KOPT-K1 (cell line): ENCODE data around the gene NDUFA7.
"Not testable (repeated sequence)": the region's sequence is repeated elsewhere in the genome, so short reads cannot be mapped to it uniquely, and the experiment has no call there.

Experiments
- H3K27ac ChIP-seq: fragments of 200-600 bp; sonication (generic); 2 replicates; pipeline ENCODE4 v1.5.1; 2016; ENCODE audit warnings: antibody characterized with exemption, mild to moderate bottlenecking, low read depth, low read length; ENCODE audit not compliant: poor library complexity, severe bottlenecking
- H3K36me3 ChIP-seq: fragments of 200-600 bp; sonication (generic); 2 replicates; pipeline ENCODE4 v1.5.1; 2017; ENCODE audit warnings: antibody characterized with exemption, mild to moderate bottlenecking, low read length, moderate library complexity; ENCODE audit not compliant: insufficient read depth
- H3K9me3 ChIP-seq: fragments of 200-600 bp; sonication (generic); 2 replicates; pipeline ENCODE4 v1.5.1; 2017; ENCODE audit warnings: antibody characterized with exemption, low read length, mild to moderate bottlenecking; ENCODE audit not compliant: insufficient read depth, poor library complexity, severe bottlenecking

The NDUFA7 gene

DNA sequence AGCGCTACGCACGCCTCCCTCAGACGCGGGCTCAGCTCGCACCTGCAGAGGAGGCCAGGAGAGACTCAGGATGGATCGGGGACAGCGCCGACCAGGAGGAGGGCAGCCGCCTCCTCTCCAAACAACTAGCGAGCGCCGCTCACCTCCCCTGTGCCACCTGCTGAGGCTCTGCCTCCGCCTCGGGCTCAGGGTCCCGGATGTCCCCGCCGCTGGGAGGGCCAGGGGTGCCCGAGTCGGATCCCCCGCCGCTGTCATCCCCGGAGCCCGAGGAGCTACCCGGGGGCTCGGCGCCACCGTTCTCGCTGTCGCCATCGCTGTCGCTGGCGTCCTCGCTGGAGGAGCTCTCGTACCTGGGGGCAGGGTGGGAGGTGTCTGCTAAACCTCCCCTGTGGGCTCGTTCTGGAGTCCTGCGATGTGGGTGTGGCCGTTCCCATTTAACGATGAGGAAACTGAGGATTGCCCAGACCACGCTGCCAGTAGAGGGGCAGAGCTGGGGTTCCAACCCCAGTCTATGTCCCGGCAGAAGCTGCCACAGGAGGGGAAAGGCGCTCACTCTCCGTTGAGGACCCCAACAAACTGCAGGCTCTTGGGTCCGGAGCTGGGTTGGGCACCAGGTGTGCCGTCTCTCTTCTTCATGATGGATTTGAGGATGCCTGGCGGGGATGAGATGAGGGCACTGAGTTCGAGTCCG, 12.7 kb upstream of the NDUFA7 start:
- H3K36me3 ChIP-seq = no peaks in the 10 kb centered on the region
- H3K9me3 ChIP-seq = no peaks in the 10 kb centered on the region
- no peak overlapping the region for H3K27ac ChIP-seq

DNA sequence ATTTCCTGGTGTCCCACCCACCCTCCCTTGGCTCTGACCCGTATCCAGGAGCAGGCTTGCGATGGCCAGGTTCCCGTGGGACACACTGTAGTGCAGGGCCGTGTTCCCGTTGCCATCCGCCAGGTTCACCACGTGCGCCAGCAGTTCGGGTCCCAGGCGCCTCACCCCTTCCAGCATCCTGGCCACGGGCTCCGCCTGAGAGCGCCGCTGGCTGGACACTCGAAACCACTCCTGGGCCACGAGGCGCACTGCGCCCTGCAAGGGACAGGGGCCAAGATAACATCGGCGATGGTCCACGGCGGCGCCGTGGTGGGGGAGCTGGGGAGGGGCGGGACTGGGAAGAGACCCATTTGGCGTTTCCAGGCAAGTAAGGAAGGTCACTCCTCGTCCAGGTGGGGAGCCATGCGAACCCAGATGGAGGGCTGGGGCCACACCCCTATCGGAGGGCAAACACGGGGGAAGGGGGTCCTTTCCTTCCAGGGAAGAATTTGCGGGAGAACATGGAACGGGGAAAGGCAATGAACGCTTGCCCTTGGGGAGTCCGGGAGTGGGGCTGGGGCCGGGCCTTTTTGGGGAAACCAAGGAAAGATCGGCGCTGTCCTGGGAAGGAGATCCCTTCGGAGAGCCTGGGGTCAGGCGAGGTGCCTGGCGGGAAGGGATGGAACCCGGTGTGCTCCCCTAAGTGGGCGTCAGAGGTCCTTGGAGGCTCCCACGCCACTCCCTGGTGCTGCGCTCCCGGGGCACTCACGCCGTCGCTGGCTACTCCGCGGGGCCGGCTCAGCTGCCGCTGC, 12.0 kb upstream of the NDUFA7 start:
- Histone ChIP-seq H3K36me3 (no peaks in the 10 kb centered on the region), H3K27ac (no peak overlapping the region), H3K9me3 (no peaks in the 10 kb centered on the region)

DNA sequence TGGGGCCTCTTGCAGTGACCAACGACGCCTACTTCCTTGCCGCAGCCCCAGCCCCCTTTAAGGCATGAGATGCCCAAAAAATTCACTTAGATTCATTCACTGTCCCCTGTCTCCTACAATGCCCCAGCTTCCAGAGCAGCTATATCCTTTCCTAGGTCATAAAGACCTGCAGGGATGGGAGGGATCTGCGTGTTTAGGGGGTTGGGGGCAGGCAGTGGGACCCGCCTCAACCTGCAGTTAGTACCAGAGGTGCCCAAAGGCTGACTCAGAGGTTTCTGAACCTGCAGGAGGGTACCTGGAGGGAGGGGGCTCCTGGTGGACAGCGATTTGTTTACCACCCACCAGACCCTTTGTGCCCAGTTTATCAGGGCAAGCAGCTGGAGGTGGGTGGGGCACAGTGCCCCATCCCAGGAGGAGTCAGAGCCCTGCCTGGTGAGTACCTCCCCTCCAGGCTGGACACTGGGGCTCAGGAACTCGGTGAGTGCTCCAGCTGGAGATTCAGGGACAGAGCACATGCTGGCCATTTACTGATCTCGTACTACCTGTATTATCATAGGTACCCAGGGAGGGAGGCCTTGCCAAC, 10.2 kb upstream of the NDUFA7 start:
- no peak overlapping the region for H3K27ac ChIP-seq
- H3K36me3 ChIP-seq = no peaks in the 10 kb centered on the region
- no peaks in the 10 kb centered on the region for H3K9me3 ChIP-seq

DNA sequence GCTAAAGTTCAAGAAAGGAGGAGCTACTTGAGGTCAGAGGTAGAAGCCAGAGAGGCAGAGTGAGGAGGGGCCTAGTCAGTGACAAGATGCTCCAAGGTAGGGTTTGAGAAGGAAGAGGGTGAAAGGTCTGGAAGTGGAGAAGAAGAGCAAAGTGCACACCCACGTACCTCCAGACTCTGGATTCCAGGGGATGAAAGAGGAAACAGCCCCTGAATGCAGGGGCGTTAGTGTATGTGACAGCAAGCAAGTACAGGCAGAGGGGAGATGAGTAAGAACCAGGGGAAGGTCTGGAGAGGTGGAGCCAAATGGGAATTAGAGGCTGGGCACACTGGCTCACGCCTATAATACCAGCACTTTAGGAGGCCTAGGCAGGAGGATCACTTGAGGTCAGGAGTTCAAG, 8.8 kb upstream of the NDUFA7 start:
- H3K36me3 ChIP-seq = no peaks in the 10 kb centered on the region
- no peaks in the 10 kb centered on the region for H3K9me3 ChIP-seq
- H3K27ac ChIP-seq = no peak overlapping the region

DNA sequence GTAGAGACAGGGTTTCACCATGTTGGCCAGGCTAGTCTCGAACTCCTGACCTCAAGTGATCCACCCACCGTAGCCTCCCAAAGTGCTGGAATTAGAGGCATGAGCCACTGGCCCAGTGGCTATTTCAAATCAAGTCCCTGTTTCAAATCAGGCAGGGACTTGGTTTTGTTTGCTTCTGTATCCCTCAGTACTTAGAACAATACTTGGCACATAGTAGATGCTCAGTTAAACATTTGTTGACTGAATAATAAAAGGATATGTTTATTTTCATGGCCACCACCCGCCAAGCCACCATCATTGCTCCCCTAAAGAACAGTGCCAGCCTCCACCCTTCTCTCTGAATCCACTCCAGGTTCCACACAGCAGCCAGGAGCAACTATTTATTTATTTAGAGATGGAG, 4.3 kb upstream of the NDUFA7 start:
- Histone ChIP-seq H3K9me3 (no peaks in the 10 kb centered on the region), H3K36me3 (peaks cover 31% of the 10 kb centered on the region), H3K27ac (no peak overlapping the region)

DNA sequence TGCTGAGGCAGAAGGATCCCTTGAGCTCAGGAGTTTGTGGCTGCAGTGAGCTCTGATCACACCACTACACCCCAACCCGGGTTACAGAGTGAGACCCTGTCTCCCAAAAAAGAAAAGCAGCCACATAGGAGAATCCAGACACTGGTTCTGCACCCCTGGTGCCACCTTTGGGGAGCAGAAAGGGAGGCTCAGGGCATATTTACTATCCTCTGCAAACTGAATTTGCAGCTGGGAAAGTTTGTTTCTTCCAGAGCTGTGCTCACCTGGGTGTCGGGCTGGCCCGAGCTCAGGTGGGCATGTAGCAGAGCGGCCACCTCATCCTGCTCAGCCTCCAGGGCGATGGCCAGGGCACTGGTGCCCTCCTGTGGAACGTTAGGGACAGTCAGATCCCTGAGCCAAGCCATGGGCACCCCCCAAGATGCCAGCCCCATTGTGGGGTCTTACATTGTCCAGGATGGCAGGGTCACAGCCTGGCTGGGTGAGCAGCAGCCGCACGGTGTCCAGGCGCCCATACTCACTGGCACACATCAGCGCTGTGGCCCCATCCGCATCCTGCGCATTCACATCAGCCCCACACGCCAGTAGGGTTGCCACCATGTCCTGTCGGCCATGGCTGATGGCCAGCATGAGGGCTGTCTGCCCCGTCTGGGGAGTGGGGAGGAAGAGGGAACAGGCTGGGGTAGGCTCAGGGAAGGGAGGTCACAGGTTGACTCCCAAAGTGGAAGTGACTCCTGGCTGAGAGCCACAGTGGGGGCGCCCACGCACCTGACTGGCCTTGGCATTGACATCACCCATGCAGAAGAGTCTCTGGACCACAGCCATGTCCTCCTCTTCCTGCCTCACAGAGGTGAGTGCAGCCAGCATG, 3.2 kb upstream of the NDUFA7 start:
- no peaks in the 10 kb centered on the region for H3K9me3 ChIP-seq
- H3K36me3 ChIP-seq = peaks cover 31% of the 10 kb centered on the region
- no peak overlapping the region for H3K27ac ChIP-seq

DNA sequence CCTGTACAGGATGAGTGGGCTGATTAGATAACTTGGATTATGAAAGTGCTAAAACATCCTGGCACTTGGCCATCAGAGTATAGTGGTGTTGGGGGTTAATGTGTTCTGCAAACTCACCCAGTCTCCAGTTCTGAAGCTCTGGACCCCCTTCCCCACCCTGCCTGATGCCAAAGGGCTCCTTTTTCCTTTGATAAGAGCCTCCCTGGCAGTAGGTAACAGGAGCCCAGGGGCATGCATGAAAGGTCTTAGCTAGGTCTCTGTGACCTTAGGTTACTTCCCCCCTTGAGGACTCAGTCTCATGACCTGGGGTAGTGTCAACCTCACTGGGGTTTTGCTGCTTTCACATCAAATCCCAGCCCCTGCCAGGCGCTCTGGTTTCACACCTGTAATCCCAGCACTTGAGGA, 2.6 kb upstream of the NDUFA7 start:
- Histone ChIP-seq H3K36me3 (peaks cover 31% of the 10 kb centered on the region), H3K27ac (no peak overlapping the region), H3K9me3 (no peaks in the 10 kb centered on the region)

DNA sequence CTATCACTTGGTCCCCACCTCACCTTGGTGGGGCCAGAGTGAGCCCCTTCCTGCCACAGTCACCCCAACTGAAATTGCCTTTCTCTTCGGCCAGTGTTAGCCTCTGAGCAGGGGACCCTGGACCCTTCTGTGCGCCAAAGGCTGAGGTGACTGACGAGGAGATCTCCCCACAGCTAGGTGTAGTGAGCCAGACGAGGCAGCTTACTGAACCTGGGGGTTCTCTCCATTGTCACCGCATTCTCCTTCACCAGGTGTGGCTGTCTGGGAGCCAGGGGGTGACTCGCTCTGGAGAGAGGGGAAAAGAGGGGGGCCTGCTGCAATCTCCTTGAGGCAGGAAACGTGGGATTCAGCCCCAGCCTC, 1.4 kb upstream of the NDUFA7 start:
- Histone ChIP-seq H3K27ac (peak overlapping the region; percentile 94), H3K36me3 (peaks cover 31% of the 10 kb centered on the region), H3K9me3 (no peaks in the 10 kb centered on the region)

DNA sequence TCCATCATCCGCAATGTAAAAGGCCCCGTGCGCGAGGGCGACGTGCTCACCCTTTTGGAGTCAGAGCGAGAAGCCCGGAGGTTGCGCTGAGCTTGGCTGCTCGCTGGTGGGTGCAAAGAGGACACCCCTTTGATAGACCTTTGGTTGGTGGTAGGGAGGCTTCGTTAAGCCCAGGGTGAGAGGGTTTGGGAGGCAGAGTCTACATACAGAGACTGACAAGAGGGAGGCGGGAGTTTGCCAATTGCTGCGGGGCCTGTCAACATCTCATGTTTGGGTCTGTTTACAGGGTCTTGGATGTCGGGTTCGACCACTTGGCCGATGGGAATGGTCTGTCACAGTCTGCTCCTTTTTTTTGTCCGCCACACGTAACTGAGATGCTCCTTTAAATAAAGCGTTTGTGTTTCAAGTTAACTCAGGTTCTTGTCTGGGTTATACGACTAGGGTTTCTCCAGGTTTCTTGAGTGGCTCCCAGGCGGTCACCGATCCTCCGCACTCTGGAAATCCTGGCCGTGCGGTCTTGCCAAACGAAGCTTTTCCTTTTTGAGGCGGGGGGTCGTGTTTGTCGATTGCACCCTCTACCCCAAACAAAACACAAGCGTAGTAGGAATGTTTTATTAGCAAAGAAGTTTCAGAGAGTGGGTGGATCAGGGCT, 937 bp upstream of the NDUFA7 start:
- Histone ChIP-seq H3K36me3 (peaks cover 34% of the 10 kb centered on the region), H3K27ac (peak overlapping the region; percentile 94), H3K9me3 (no peaks in the 10 kb centered on the region)

DNA sequence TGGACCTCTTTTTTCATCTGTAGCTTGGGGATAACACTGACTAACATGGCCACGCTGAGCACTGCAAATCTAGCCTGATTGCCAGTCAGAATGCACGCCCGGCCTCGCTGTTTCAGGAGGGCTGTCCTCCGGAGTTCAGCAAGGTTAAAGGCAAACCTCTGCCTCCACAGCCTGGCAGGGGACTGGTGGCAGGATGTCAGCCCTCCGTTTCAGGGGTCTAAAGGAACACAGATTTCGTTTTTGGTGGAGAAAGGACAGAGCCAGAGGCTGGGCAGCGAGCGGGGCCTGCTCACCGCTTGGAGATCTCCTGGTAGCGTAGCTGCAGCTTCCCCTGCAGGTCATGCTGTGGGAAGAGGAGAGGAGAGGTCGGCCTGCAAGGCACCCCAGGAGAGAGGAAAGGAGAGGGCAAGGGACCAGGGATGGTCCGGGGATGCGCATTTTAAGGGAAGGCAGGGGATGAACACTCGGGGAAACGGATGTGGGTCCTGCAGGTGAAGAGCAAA, 560 bp downstream of the NDUFA7 start:
- Histone ChIP-seq H3K9me3 (no peaks in the 10 kb centered on the region), H3K36me3 (peaks cover 49% of the 10 kb centered on the region), H3K27ac (peak overlapping the region; percentile 94)

DNA sequence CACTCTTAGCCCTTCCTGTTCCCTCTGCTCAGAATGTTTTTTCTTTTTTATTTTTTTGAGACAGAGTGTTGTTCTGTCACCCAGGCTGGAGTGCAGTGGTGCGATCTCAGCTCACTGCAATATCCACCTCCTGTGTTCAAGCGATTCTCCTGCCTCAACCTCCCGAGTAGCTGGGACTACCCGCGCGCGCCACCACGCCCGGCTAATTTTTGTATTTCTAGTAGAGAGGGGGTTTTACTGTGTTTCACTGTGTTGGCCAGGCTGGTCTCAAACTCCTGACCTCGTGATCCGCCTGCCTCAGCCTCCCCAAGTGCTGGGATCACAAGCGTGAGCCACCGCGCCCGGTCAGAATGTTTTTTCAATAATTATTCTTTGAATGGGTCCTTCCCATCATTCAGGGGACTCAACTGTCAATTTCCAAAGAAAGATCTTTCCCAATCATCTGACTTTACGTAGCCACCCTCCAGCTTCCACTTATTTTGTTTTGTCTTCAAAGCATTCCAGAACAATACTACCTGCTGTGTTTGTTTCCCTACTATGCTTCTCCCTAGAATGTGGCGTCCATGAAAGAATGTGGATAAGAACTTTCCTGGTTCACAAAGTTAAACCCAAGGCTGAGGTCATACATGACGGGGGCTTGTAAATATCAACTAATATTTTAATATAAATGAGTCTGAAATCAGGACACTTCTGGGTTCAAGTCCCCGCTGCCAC, 1.2 kb downstream of the NDUFA7 start:
- H3K9me3 ChIP-seq = no peaks in the 10 kb centered on the region
- H3K27ac ChIP-seq = peak overlapping the region; percentile 94
- peaks cover 56% of the 10 kb centered on the region for H3K36me3 ChIP-seq

DNA sequence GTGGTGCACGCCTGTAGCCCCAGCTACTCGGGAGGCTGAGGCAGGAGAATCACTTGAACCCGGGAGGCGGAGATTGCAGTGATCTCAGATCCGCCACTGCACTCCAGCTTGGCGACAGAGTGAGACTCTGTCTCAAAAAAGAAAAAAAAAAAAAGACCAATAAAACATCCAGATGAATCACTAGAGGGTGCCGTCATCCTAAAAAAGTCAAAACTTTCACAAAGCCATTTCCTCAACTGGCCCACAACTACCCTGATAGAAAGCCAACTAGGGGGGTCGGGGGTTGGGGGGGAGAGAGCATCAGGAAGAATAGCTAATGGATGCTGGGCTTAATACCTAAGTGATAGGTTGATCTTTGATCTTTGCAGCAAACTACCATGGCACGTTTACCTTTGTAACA, 2.3 kb downstream of the NDUFA7 start:
- not testable (repeated sequence) for H3K9me3 ChIP-seq, H3K27ac ChIP-seq
- H3K36me3 ChIP-seq = peaks cover 54% of the 10 kb centered on the region

DNA sequence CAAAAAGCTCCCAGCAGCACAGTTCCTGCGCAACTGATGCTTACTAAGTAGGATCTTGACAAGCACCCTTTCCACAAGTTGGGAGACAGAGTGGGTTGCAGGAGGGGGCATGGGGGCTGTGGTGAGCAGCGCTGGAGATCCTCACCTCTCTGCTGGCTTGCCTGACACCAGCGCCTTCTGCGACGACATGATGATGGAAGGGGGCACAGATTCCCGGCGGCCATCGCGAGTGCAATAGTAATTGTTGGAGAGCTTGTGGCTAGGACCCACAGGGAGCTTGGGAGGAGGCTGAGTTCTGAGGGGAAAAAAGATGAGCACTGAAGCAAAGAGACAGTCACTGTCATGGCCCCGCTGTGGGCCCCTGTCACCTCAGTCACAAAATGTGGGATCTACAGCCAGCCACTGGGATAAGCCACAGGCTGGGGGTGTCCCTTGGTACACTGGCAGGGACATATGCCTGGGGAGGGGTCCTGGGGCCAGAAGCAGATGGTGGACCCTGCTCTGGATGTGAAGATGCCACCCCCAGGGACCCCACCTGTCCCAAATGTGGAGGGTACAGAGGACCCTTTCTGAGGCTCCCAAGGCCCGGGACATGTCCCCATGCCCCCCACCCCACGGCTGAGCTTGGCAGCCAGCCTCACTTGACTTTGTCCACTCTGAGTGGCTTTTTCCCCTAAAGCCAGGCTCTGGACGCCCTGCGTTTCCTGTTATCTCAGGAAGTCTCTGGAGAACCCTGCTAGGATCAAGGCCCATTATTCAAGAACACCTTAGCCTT, 4.6 kb downstream of the NDUFA7 start:
- peak overlapping the region; percentile 26 for H3K27ac ChIP-seq
- H3K36me3 ChIP-seq = peaks cover 57% of the 10 kb centered on the region
- H3K9me3 ChIP-seq = no peaks in the 10 kb centered on the region
